Measurements from ENCODE around the gene STIMATE. TPM values are rescaled to one million over a fixed set of nuclear protein-coding genes. Genes with fewer than 3 reads are reported as not detected.

Gene STIMATE
- 100 to 1,000 TPM in 1 of 5 donors, 10 to 100 TPM in 3, 1 to 10 TPM in 1; 10.0 to 121 (median 20.1) TPM for total RNA-seq
- 10 to 100 TPM in 1 of 3 donors, 1 to 10 TPM in 2; 4.9 to 13.3 (median 5.1) TPM for polyA plus RNA-seq
- long read RNA-seq, donor 1, full-length matches to known transcripts: 1 of 1 reads
- long read RNA-seq, donor 1, partial matches to known transcripts: 0 of 1 reads
- long read RNA-seq, donor 1, other reads (novel, unspliced or antisense): 0 of 1 reads
- long read RNA-seq, donor 2, full-length matches to known transcripts: 3 of 3 reads
- long read RNA-seq, donor 2, partial matches to known transcripts: 0 of 3 reads
- long read RNA-seq, donor 2, other reads (novel, unspliced or antisense): 0 of 3 reads
- long read RNA-seq, donor 3, full-length matches to known transcripts: 6 of 6 reads
- long read RNA-seq, donor 3, partial matches to known transcripts: 0 of 6 reads
- long read RNA-seq, donor 3, other reads (novel, unspliced or antisense): 0 of 6 reads
- long read RNA-seq, donor 4: 0 reads
- long read RNA-seq, donor 5, full-length matches to known transcripts: 3 of 3 reads
- long read RNA-seq, donor 5, partial matches to known transcripts: 0 of 3 reads
- long read RNA-seq, donor 5, other reads (novel, unspliced or antisense): 0 of 3 reads
- long read RNA-seq, donor 6: 0 reads
- long read RNA-seq, donor 7, full-length matches to known transcripts: 5 of 5 reads
- long read RNA-seq, donor 7, partial matches to known transcripts: 0 of 5 reads
- long read RNA-seq, donor 7, other reads (novel, unspliced or antisense): 0 of 5 reads
- long read RNA-seq, donor 8, full-length matches to known transcripts: 4 of 4 reads
- long read RNA-seq, donor 8, partial matches to known transcripts: 0 of 4 reads
- long read RNA-seq, donor 8, other reads (novel, unspliced or antisense): 0 of 4 reads
- long read RNA-seq, donor 9, full-length matches to known transcripts: 1 of 1 reads
- long read RNA-seq, donor 9, partial matches to known transcripts: 0 of 1 reads
- long read RNA-seq, donor 9, other reads (novel, unspliced or antisense): 0 of 1 reads
- long read RNA-seq, donor 10: 0 reads

DNA sequence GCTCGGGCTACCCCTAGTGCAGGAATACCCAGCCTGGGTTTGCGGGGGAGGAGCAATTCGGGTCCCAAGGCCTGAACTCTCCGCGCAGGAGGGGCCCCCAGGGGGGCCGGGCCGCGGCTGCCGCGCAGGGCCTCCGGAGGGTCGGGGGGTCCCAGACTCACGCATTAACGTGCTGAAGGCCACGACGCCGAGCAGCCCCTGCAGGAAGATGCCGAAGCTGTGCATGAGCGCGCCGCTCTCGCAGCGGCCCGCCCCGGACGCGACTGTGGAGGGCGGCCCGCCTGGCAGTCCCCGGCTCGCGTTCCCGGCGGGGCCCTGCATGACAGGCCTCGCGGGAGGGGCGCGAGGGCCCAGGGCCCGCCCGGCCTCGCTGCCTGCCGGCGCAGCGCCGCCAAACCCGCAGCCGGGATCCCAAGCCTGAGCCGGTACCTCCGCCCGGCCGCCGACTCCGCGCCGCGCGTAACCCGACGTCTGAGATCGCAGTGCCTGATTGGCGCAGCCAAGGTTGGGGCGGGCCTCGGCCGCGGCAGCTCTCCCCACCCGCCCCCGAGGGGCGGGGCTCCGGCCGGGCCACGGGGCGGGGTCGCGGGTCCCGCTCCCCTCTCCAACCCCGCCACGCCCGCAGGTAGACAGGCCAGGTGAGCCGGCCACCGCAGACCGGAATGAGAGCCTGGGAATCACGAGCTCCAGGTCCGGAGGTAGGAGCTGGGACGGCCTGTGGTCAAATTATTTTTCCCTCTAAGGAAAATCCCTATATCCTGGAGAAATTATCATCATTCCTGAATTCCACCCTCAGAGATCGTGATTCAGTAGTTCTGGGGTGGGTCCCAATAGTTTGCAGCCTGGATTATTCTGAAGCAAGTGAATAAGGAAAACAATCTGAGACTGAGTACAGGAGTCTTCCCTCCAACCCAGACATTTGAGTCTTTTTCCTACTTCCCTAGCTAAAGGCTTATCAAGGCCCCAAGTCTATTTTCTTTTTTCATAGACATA is at the start of gene STIMATE:
Gene STIMATE (minus strand): TSS at position 419 of the 993 bp plus-strand sequence. CDS start 98 bp downstream, at position 321.
- no peaks in the 10 kb centered on the region for H3K9me3 ChIP-seq
- peak; percentile 92 to 96 for DNase-seq
- peaks cover 0 to 6% (median 0%) of the 10 kb centered on the region in 4 donors for H3K36me3 ChIP-seq
- intact Hi-C loops (cut with DNase I; ENCODE audit: low total_unique reads): no loop called here
- WGBS, 5 donors: 0 to 1% (median 0%) methylated on average over 15 to 85 of the region's 85 CpGs
- H3K27ac ChIP-seq: peak within 1 kb of the TSS; percentile 65 to 88 (median 84)
- H3K4me3 ChIP-seq: peak within 1 kb of the TSS; percentile 73 to 94 (median 91)
- peaks cover 43 to 53% (median 48%) of the 10 kb centered on the region in 4 donors for H3K4me1 ChIP-seq
- no peaks in the 10 kb centered on the region for H3K27me3 ChIP-seq
- TF ChIP-seq POLR2AphosphoS5 (IDR thresholded peaks at IDR 0.05) (peak in 2 of 3 donors; percentile 75 to 86), EP300 (IDR thresholded peaks at IDR 0.05) (no peak), POLR2A (IDR thresholded peaks at IDR 0.05) (no peak)
- TF ChIP-seq, protein P1, sequence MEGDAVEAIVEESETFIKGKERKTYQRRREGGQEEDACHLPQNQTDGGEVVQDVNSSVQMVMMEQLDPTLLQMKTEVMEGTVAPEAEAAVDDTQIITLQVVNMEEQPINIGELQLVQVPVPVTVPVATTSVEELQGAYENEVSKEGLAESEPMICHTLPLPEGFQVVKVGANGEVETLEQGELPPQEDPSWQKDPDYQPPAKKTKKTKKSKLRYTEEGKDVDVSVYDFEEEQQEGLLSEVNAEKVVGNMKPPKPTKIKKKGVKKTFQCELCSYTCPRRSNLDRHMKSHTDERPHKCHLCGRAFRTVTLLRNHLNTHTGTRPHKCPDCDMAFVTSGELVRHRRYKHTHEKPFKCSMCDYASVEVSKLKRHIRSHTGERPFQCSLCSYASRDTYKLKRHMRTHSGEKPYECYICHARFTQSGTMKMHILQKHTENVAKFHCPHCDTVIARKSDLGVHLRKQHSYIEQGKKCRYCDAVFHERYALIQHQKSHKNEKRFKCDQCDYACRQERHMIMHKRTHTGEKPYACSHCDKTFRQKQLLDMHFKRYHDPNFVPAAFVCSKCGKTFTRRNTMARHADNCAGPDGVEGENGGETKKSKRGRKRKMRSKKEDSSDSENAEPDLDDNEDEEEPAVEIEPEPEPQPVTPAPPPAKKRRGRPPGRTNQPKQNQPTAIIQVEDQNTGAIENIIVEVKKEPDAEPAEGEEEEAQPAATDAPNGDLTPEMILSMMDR (IDR thresholded peaks at IDR 0.05): no peak

DNA sequence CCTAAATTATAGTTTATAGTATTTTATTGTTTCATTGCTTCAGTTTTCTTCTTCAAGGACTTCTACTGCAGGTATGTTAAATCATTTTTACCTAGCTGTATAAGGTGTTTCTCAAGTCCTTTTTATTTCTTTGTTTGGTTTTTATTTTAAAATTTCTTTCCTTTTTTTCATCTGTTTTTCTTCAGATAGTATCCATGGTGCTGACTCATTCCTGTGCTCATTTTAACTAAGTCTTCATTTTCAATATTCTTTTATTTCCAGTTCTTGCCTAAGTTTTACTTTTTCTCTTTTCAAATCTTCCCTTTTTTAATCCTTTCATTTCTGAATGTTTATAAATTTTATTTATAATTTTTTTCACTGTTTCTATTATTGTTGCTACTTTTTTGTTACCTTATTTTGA is 42.3 kb upstream of the STIMATE start:
- intact Hi-C loops (cut with DNase I; ENCODE audit: low total_unique reads): no loop called here
- Histone ChIP-seq H3K27me3 (no peaks in the 10 kb centered on the region), H3K27ac (no peak overlapping the region), H3K4me1 (peaks cover 0 to 6% (median 0%) of the 10 kb centered on the region in 4 donors), H3K9me3 (no peaks in the 10 kb centered on the region), H3K36me3 (peaks cover 0 to 28% (median 14%) of the 10 kb centered on the region in 4 donors), H3K4me3 (no peak overlapping the region)
- TF ChIP-seq EP300 (IDR thresholded peaks at IDR 0.05): no peak
- no peak for TF ChIP-seq POLR2AphosphoS5 (IDR thresholded peaks at IDR 0.05)
- TF ChIP-seq POLR2A (IDR thresholded peaks at IDR 0.05): no peak
- TF ChIP-seq, protein P1 (IDR thresholded peaks at IDR 0.05): no peak
- no peak for DNase-seq

DNA sequence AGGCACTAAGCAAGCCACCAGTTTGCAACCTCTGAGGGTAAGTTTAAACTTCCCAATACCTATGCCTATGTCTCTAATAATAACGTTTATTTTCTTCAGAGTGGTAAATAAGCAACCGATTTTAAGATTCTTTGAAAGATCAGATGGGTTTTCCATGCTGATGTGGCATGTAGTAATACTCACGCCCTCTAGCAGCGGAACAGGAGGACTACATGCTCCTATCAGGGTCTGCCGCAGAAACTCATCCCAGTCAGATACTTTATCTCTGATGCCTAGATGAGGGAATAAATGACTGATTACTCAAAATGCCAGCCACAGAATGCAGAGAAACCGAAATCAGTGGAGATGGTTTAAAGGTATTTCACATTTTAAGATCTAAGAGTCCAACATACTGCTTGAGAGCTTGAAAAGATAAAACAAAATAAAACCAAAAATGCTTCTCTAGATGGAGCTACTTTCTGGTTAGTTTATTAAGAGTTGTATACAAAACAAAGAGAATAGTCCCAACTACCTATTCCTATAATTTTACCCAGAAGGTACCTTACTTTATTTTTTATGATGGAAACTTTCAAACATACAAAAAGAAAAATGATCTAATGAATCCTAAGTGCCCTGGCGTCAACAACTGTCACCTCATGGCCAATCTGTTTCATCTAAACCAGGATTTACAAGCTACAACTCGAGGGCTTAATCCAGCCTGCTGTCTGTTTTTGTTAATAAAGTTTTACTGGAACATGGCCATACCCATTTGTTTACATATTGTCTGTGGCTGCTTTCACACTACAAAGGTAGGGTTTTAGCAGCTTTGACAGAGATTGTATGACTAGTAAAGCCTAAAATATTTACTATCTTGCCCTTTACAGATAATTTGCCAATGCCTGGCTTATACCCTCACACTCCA is 37.5 kb upstream of the STIMATE start:
- peak; percentile 33 to 77 for DNase-seq
- TF ChIP-seq, protein P1 (IDR thresholded peaks at IDR 0.05): peak in 5 of 7 experiments; percentile 26 to 79 (median 69)
- TF ChIP-seq EP300 (IDR thresholded peaks at IDR 0.05): no peak
- H3K4me1 ChIP-seq: peaks cover 0 to 9% (median 0%) of the 10 kb centered on the region in 4 donors
- WGBS, 5 donors: 13 to 16% (median 15%) methylated on average over 8 of the region's 8 CpGs
- H3K4me3 ChIP-seq: no peak overlapping the region
- peaks cover 0 to 28% (median 11%) of the 10 kb centered on the region in 4 donors for H3K36me3 ChIP-seq
- no peaks in the 10 kb centered on the region for H3K27me3 ChIP-seq
- no peaks in the 10 kb centered on the region for H3K9me3 ChIP-seq
- intact Hi-C loops (cut with DNase I; ENCODE audit: low total_unique reads): no loop called here
- H3K27ac ChIP-seq: no peak overlapping the region

All from stomach (tissue), 19 donors.